Duodenal mucosa (tissue), 2 donors: Measurements from ENCODE around the gene RBM38.

Source experiments
- H3K27ac ChIP-seq: one replicate; pipeline ENCODE4 v1.7.0; 2013; ENCODE audit warnings: low read depth, low read length
- H3K27me3 ChIP-seq, 2 donors: one replicate each; pipeline ENCODE4 v1.7.0; 2013; ENCODE audit warnings: low read length in 2 of 2, control low read depth in 1 of 2; ENCODE audit not compliant: insufficient read depth in 2 of 2, control insufficient read depth in 1 of 2
- H3K36me3 ChIP-seq, 2 donors: one replicate each; pipeline ENCODE4 v1.7.0; 2013; ENCODE audit warnings: low read length in 2 of 2, control low read depth in 1 of 2; ENCODE audit not compliant: insufficient read depth in 2 of 2, control insufficient read depth in 1 of 2
- H3K4me1 ChIP-seq, 2 donors: one replicate each; pipeline ENCODE4 v1.7.0; 2013; ENCODE audit warnings: low read length in 2 of 2, control low read depth in 1 of 2; ENCODE audit not compliant: insufficient read depth in 2 of 2, control insufficient read depth in 1 of 2
- H3K4me3 ChIP-seq, 2 donors: one replicate each; pipeline ENCODE4 v1.7.0; 2013; ENCODE audit warnings: low read length in 2 of 2, low read depth in 1 of 2
- H3K9ac ChIP-seq, 2 donors: one replicate each; pipeline ENCODE4 v1.7.0; 2013; ENCODE audit warnings: low read length in 2 of 2, low read depth in 1 of 2
- H3K9me3 ChIP-seq, 2 donors: one replicate each; pipeline ENCODE4 v1.7.0; 2013; ENCODE audit warnings: low read length in 2 of 2, control low read depth in 1 of 2; ENCODE audit not compliant: control insufficient read depth in 1 of 2

Gene RBM38

GRCh38 chr20:57382516-57382915, 8.7 kb upstream of the RBM38 start:
- no peaks in the 10 kb centered on the region for H3K4me1 ChIP-seq
- H3K36me3 ChIP-seq = peaks cover 2 to 38% of the 10 kb centered on the region in 2 donors
- H3K27ac ChIP-seq = no peak overlapping the region
- H3K4me3 ChIP-seq = no peak overlapping the region
- H3K9ac ChIP-seq = no peak overlapping the region
- no peaks in the 10 kb centered on the region for H3K9me3 ChIP-seq
- H3K27me3 ChIP-seq = no peaks in the 10 kb centered on the region

DNA sequence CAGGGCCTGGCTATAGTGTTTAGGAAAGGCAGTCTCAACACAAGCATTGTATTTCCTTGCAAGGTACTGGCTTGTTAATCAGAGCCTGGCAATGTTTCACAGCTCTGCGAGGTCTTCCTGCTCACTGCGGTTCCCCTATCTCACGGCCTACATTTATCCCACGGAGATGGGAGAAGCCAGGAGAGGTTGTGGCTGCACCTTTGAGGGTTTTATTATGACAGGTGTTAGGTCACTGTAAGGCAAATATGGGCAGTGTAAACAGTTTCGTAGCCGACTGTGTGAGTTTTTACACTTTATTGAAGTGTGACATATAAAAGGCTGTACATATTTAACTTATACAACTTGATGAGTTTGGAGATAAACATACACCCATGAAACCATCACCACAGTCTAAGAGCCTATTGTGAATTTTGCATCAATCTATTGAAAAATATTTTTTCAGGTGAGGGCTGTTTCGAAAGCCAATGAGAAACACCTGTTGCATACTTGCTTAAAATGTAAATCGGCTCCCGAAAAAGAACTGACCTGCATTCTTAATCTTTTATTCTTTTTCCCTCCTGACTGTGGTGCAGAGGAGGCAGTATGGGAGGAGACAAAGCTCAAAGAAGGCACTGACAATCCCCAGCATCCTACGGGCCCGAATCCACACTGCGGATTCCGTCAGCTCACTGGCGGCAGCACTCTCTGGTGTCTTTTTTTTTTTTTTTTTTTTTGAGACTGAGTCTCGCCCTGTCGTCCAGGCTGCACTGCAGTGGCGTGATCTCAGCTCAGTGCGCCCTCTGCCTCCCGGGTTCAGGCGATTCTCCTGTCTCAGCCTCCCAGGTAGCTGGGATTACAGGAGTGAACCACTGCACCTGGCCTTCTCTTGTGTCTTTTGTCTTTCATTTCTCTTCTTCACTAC, 7.5 kb upstream of the RBM38 start:
- H3K4me3 ChIP-seq = no peak overlapping the region
- no peak overlapping the region for H3K27ac ChIP-seq
- H3K36me3 ChIP-seq = peaks cover 0 to 27% of the 10 kb centered on the region in 2 donors
- no peaks in the 10 kb centered on the region for H3K9me3 ChIP-seq
- H3K4me1 ChIP-seq = no peaks in the 10 kb centered on the region
- no peak overlapping the region for H3K9ac ChIP-seq
- H3K27me3 ChIP-seq = no peaks in the 10 kb centered on the region

- Histone ChIP-seq H3K4me1 (peaks cover under 1 to 1% of the 10 kb centered on the region in 2 donors), H3K27ac (no peak overlapping the region), H3K9me3 (no peaks in the 10 kb centered on the region), H3K4me3 (no peak overlapping the region), H3K36me3 (peaks cover 0 to 22% of the 10 kb centered on the region in 2 donors), H3K9ac (no peak overlapping the region), H3K27me3 (no peaks in the 10 kb centered on the region)
Measured at GRCh38 chr20:57384486-57384885, 6.7 kb upstream of the RBM38 start.

DNA sequence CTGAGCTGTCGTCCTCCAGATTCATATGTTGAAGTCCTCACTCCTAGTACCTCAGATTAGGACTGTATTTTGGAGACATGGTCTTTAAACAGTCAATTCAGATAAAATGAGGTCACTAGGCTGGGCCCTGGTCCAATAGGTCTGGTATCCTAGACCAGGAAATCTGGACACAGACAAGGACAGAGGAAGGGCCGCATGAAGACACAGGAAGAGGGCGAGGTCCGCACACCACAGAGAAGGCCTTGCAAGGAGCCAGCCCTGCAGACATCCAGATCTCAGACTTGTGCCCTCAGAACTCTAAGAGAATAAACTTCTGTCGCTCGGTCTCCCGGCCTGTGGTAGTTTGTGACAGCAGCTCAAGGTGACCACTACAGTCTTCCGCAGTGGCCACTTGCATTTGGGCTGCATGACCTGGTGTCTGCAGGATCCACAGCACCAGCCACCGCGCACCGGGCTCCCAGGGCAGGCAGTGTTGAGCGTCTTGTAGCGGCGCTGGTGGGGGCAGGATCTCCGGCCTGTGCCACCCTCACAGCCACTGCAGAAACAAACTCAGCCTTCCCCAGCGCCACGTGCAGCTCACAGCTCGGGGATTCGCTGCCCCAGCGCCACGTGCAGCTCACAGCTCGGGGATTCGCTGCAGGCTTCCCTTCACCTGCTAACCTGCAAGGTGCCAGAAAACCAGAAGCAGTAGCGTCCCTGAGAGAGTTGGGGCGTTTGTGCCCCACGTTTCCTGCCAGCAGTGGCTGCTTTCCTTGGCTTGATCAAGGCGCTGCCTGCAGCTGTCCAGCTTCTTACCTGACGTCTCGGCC, 6.0 kb upstream of the RBM38 start:
- Histone ChIP-seq H3K36me3 (peaks cover 0 to 15% of the 10 kb centered on the region in 2 donors), H3K9me3 (no peaks in the 10 kb centered on the region), H3K4me3 (no peak overlapping the region), H3K27me3 (no peaks in the 10 kb centered on the region), H3K9ac (no peak overlapping the region), H3K27ac (no peak overlapping the region), H3K4me1 (peaks cover 7 to 8% of the 10 kb centered on the region in 2 donors)

GRCh38 chr20:57385940-57386339, 5.3 kb upstream of the RBM38 start:
- Histone ChIP-seq H3K27me3 (no peaks in the 10 kb centered on the region), H3K9me3 (no peaks in the 10 kb centered on the region), H3K9ac (no peak overlapping the region), H3K4me1 (peaks cover 11 to 16% of the 10 kb centered on the region in 2 donors), H3K4me3 (no peak overlapping the region), H3K36me3 (peaks cover 0 to 7% of the 10 kb centered on the region in 2 donors), H3K27ac (no peak overlapping the region)

- Histone ChIP-seq H3K9me3 (no peaks in the 10 kb centered on the region), H3K9ac (no peak overlapping the region), H3K27me3 (no peaks in the 10 kb centered on the region), H3K4me3 (no peak overlapping the region), H3K27ac (no peak overlapping the region), H3K36me3 (peaks cover 0 to 7% of the 10 kb centered on the region in 2 donors), H3K4me1 (peaks cover 11 to 16% of the 10 kb centered on the region in 2 donors)
Measured at GRCh38 chr20:57386762-57387161, 4.4 kb upstream of the RBM38 start.

- no peak overlapping the region for H3K9ac ChIP-seq
- no peak overlapping the region for H3K4me3 ChIP-seq
- H3K9me3 ChIP-seq = no peaks in the 10 kb centered on the region
- H3K27me3 ChIP-seq = no peaks in the 10 kb centered on the region
- H3K36me3 ChIP-seq = peaks cover 0 to 7% of the 10 kb centered on the region in 2 donors
- no peak overlapping the region for H3K27ac ChIP-seq
- H3K4me1 ChIP-seq = peaks cover 11 to 21% of the 10 kb centered on the region in 2 donors
Measured at GRCh38 chr20:57387463-57387862, 3.7 kb upstream of the RBM38 start.

- Histone ChIP-seq H3K36me3 (peaks cover 0 to 7% of the 10 kb centered on the region in 2 donors), H3K4me3 (no peak overlapping the region), H3K9me3 (no peaks in the 10 kb centered on the region), H3K27me3 (no peaks in the 10 kb centered on the region), H3K4me1 (peaks cover 14 to 24% of the 10 kb centered on the region in 2 donors), H3K9ac (no peak overlapping the region), H3K27ac (no peak overlapping the region)
Measured at GRCh38 chr20:57387945-57388371, 3.2 kb upstream of the RBM38 start.

- peak overlapping the region; percentile 8 to 50 for H3K9ac ChIP-seq
- H3K36me3 ChIP-seq = peaks cover 0 to 15% of the 10 kb centered on the region in 2 donors
- H3K4me3 ChIP-seq = peak overlapping the region; percentile 53
- peaks cover 19 to 36% of the 10 kb centered on the region in 2 donors for H3K4me1 ChIP-seq
- peak overlapping the region; percentile 8 for H3K27ac ChIP-seq
- no peaks in the 10 kb centered on the region for H3K27me3 ChIP-seq
- H3K9me3 ChIP-seq = no peaks in the 10 kb centered on the region
Measured at GRCh38 chr20:57388953-57389694, 2.1 kb upstream of the RBM38 start.
